ENCODE measurements around the gene SLC23A1.

- TF ChIP-seq, protein P1, sequence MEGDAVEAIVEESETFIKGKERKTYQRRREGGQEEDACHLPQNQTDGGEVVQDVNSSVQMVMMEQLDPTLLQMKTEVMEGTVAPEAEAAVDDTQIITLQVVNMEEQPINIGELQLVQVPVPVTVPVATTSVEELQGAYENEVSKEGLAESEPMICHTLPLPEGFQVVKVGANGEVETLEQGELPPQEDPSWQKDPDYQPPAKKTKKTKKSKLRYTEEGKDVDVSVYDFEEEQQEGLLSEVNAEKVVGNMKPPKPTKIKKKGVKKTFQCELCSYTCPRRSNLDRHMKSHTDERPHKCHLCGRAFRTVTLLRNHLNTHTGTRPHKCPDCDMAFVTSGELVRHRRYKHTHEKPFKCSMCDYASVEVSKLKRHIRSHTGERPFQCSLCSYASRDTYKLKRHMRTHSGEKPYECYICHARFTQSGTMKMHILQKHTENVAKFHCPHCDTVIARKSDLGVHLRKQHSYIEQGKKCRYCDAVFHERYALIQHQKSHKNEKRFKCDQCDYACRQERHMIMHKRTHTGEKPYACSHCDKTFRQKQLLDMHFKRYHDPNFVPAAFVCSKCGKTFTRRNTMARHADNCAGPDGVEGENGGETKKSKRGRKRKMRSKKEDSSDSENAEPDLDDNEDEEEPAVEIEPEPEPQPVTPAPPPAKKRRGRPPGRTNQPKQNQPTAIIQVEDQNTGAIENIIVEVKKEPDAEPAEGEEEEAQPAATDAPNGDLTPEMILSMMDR (IDR thresholded peaks at IDR 0.05) = no peak
- TF ChIP-seq, protein P2, sequence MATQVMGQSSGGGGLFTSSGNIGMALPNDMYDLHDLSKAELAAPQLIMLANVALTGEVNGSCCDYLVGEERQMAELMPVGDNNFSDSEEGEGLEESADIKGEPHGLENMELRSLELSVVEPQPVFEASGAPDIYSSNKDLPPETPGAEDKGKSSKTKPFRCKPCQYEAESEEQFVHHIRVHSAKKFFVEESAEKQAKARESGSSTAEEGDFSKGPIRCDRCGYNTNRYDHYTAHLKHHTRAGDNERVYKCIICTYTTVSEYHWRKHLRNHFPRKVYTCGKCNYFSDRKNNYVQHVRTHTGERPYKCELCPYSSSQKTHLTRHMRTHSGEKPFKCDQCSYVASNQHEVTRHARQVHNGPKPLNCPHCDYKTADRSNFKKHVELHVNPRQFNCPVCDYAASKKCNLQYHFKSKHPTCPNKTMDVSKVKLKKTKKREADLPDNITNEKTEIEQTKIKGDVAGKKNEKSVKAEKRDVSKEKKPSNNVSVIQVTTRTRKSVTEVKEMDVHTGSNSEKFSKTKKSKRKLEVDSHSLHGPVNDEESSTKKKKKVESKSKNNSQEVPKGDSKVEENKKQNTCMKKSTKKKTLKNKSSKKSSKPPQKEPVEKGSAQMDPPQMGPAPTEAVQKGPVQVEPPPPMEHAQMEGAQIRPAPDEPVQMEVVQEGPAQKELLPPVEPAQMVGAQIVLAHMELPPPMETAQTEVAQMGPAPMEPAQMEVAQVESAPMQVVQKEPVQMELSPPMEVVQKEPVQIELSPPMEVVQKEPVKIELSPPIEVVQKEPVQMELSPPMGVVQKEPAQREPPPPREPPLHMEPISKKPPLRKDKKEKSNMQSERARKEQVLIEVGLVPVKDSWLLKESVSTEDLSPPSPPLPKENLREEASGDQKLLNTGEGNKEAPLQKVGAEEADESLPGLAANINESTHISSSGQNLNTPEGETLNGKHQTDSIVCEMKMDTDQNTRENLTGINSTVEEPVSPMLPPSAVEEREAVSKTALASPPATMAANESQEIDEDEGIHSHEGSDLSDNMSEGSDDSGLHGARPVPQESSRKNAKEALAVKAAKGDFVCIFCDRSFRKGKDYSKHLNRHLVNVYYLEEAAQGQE (IDR thresholded peaks at IDR 0.05; ENCODE audit: insufficient read depth in 1 of 2, low read depth in 2 of 2, low read length in 1 of 2) = no peak
- no peak for TF ChIP-seq POLR2AphosphoS5 (IDR thresholded peaks at IDR 0.05; ENCODE audit: low read depth, low read length)
- TF ChIP-seq SIN3A (IDR thresholded peaks at IDR 0.05; ENCODE audit: borderline replicate concordance, insufficient read depth, low read depth, low read length) = no peak
Measured at GRCh38 chr5:139413963-139414362, 30.9 kb upstream of the SLC23A1 start.

Measured in Panc1 (cell line).